HepG2 (cell line): ENCODE results near the gene TRMT1L. TPM values are rescaled to one million over a fixed set of nuclear protein-coding genes. Genes with fewer than 3 reads are reported as not detected.

ENCODE experiments used
- ATAC-seq: fragments of 200-7000 bp; cut with Tn5 transposase; 3 replicates; pipeline ENCODE4 v1.9.1; 2020; ENCODE audit warnings: mild to moderate bottlenecking, moderate library complexity
- BruUV-seq: library from RNA; stranded (reverse); fragments of 400-500 nt; replicated peaks from 2 replicates; lab custom pipeline; 2021; lab: Mats Ljungman, UMichigan
- CTCF ChIA-PET: fragments of 300-600 bp; formaldehyde crosslinking; extraction: SDS; loops from one replicate; lab custom pipeline; 2021; ENCODE audit warnings: low total read pairs, inconsistent platforms, low intra/inter-chr PET ratio; lab: Yijun Ruan, JAX
- POLR2A ChIA-PET: fragments of 350-600 bp; sonication (Branson Sonifier 250); formaldehyde crosslinking; loops from one replicate; lab custom pipeline; 2020; ENCODE audit warnings: antibody characterized with exemption, inconsistent platforms; lab: Yijun Ruan, JAX
- DNase-seq: peaks from one replicate; pipeline ENCODE4 v3.0.0-alpha.2; 2015; ENCODE audit warnings: low spot score
- FAIRE-seq: peaks from 3 replicates; lab custom pipeline; 2011; peaks lifted over from hg19 to GRCh38; lab: Jason Lieb, UNC
- H2AFZ ChIP-seq: one replicate; pipeline ENCODE4 v1.6.1; 2011; ENCODE audit warnings: low read length, inconsistent platforms
- H3K27ac ChIP-seq: fragments of 300-600 bp; 3 replicates; pipeline ENCODE4 v1.8.0; 2011; ENCODE audit warnings: mixed run types, mild to moderate bottlenecking, mixed read lengths, low read length, inconsistent platforms; ENCODE audit not compliant: insufficient read depth; ENCODE audit errors: extremely low read length
- H3K27me3 ChIP-seq, 2 experiments: fragments of 200-600 bp in 1 of 2; 2 replicates in 1 of 2; 3 replicates in 1 of 2; pipeline versions ENCODE4 v1.6.0 to v1.8.0; 2011; ENCODE audit warnings: low read length in 2 of 2, mild to moderate bottlenecking in 2 of 2, moderate library complexity in 2 of 2, inconsistent platforms in 1 of 2; ENCODE audit not compliant: insufficient read depth in 2 of 2, control insufficient read depth in 1 of 2
- H3K36me3 ChIP-seq, 2 experiments: fragments of 200-600 bp in 1 of 2; replicated peaks in 1 of 2; 2 replicates in 1 of 2; 3 replicates in 1 of 2; pipeline versions ENCODE4 v1.5.1 to v1.8.0; 2011; ENCODE audit warnings: low read length in 2 of 2, inconsistent platforms in 1 of 2; ENCODE audit not compliant: insufficient read depth in 2 of 2, control insufficient read depth in 1 of 2
- H3K4me1 ChIP-seq: 2 replicates; pipeline ENCODE4 v1.5.1; 2012; ENCODE audit warnings: low read length, inconsistent platforms; ENCODE audit not compliant: insufficient read depth
- H3K4me2 ChIP-seq: 2 replicates; pipeline ENCODE4 v1.6.0; 2011; ENCODE audit warnings: low read depth, low read length, inconsistent platforms
- H3K4me3 ChIP-seq, 3 experiments: fragments of 200-600 bp in 1 of 3; sonication (generic), shearing (Covaris generic) in 1 of 3; replicated peaks in 1 of 3; 2 replicates each; pipeline ENCODE4 v1.5.1; 2011 to 2016; ENCODE audit warnings: low read length in 3 of 3, inconsistent platforms in 2 of 3, low read depth in 2 of 3, mild to moderate bottlenecking in 2 of 3, control low read depth in 1 of 3, mixed read lengths in 1 of 3; ENCODE audit not compliant: insufficient read depth in 1 of 3
- H3K79me2 ChIP-seq: one replicate; pipeline ENCODE4 v1.6.1; 2011; ENCODE audit warnings: low read length, inconsistent platforms; ENCODE audit not compliant: insufficient read depth
- H3K9ac ChIP-seq: 2 replicates; pipeline ENCODE4 v1.6.0; 2011; ENCODE audit warnings: mild to moderate bottlenecking, low read depth, low read length, inconsistent platforms; ENCODE audit not compliant: insufficient read depth
- H3K9me3 ChIP-seq: 2 replicates; pipeline ENCODE4 v1.5.1; 2012; ENCODE audit warnings: mild to moderate bottlenecking, low read length
- H4K20me1 ChIP-seq: 2 replicates; pipeline ENCODE4 v1.6.0; 2011; ENCODE audit warnings: inconsistent platforms, mild to moderate bottlenecking, low read length, moderate library complexity; ENCODE audit not compliant: insufficient read depth
- BRD4 ChIP-seq: sonication (generic); formaldehyde crosslinking; IDR thresholded peaks from 2 replicates; pipeline ENCODE4 v1.4.0; 2020; ENCODE audit warnings: missing genetic modification reagents
- DNMT3B ChIP-seq: conservative IDR thresholded peaks from 2 replicates; pipeline ENCODE4 v1.6.1; 2016; ENCODE audit warnings: missing biosample characterization, control low read depth
- ELF1 ChIP-seq: sonication (generic); formaldehyde crosslinking; IDR thresholded peaks from 2 replicates; pipeline ENCODE4 v1.4.0; 2020; ENCODE audit warnings: missing genetic modification reagents
- KLF12 ChIP-seq: sonication (generic); formaldehyde crosslinking; IDR thresholded peaks from 2 replicates; pipeline ENCODE4 v1.4.0; 2020; ENCODE audit warnings: missing genetic modification reagents, borderline replicate concordance
- SIN3A ChIP-seq: IDR thresholded peaks from 2 replicates; pipeline ENCODE4 v1.6.1; 2011; ENCODE audit warnings: low read depth, mild to moderate bottlenecking, control low read depth, low read length, borderline replicate concordance
- ZNF263 ChIP-seq: sonication (generic); formaldehyde crosslinking; IDR thresholded peaks from 2 replicates; pipeline ENCODE4 v1.4.0; 2020; ENCODE audit warnings: missing genetic modification reagents
- ZNF615 ChIP-seq: sonication (generic); formaldehyde crosslinking; IDR thresholded peaks from 2 replicates; pipeline ENCODE4 v1.5.0; 2020; ENCODE audit warnings: mild to moderate bottlenecking, missing genetic modification reagents, borderline replicate concordance
- ZNF619 ChIP-seq: sonication (generic); formaldehyde crosslinking; IDR thresholded peaks from 2 replicates; pipeline ENCODE4 v1.4.0; 2020; ENCODE audit warnings: mild to moderate bottlenecking, missing genetic modification reagents
- ZNF724P ChIP-seq: sonication (generic); formaldehyde crosslinking; IDR thresholded peaks from 2 replicates; pipeline ENCODE4 v1.8.0; 2022; ENCODE audit warnings: missing genetic modification reagents, borderline replicate concordance
- WGBS: methylation state at CpG from one replicate; pipeline ENCODE4 v1.1.6; 2017; ENCODE audit warnings: low lambda C conversion rate; 5-methylcytosine and 5-hydroxymethylcytosine counted together
- in situ Hi-C: cut with HindIII; loops from 2 replicates; pipeline ENCODE4 v1.10.0; 2017; ENCODE audit warnings: low pct_unique_long_range_greater_than_20kb; ENCODE audit not compliant: extremely low pct_ligation_motif_present
- intact Hi-C: fragments of 100-400 bp; cut with micrococcal nuclease; formaldehyde crosslinking; loops from one replicate; pipeline ENCODE4 v1.10.0; 2022; ENCODE audit not compliant: unreplicated experiment
- polyA plus RNA-seq, 8 experiments: library from polyadenylated mRNA; depleted of rRNA in 3 of 8; stranded (reverse) in 7 of 8; unstranded in 1 of 8; fragments of >200 nt; fragmentation: Illumina TruSeq in 4 of 8; extraction: Trizol in 4 of 8; gene quantifications; 2 replicates each; pipeline versions ENCODE4 v1.2.1 to v1.2.3, GENCODE V29; 2011 to 2016; ENCODE audit warnings: low read depth in 4 of 8, missing spikeins in 1 of 8, mixed read lengths in 1 of 8; ENCODE audit not compliant: insufficient read depth in 1 of 8
- total RNA-seq, 5 experiments: library from RNA; depleted of rRNA; stranded (reverse); fragments of >200 nt; fragmentation: Illumina TruSeq; extraction: Trizol; gene quantifications; 2 replicates each; pipeline ENCODE4 v1.2.3, GENCODE V29; 2016; ENCODE audit warnings: low read depth in 1 of 5
- TF ChIP-seq, protein P1 (sequence below): sonication (generic); formaldehyde crosslinking; IDR thresholded peaks from 2 replicates; pipeline ENCODE4 v1.4.0; 2020; ENCODE audit warnings: low read depth, mild to moderate bottlenecking, missing genetic modification reagents

Gene TRMT1L
- total and polyA plus RNA-seq, 2 of the 13 experiments (the other 11 are each of a cell fraction or from before 2014, with no cell fraction given) = 17.9 to 19.2 TPM

DNA sequence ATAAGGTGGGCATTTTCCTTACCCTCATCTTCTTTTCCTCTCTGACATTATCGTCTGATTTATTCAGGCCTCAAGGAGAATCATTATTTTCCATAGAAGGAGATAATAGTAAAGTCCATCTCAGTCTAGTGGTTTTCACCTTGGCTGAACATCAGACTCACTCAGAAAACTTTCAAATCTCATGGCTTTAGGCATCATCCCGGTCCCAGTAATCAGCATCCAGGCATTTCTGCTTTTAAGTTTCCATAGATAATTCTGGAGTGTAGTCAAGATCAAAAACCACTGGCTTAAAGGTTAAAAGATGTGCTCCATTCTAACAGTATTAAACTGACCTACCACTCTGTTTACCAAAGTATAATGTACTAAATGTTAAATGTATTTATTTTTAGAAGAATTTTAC lies 62.0 kb downstream of the TRMT1L start (continued):
- no peak for TF ChIP-seq SIN3A
- no peak for TF ChIP-seq ZNF263

DNA sequence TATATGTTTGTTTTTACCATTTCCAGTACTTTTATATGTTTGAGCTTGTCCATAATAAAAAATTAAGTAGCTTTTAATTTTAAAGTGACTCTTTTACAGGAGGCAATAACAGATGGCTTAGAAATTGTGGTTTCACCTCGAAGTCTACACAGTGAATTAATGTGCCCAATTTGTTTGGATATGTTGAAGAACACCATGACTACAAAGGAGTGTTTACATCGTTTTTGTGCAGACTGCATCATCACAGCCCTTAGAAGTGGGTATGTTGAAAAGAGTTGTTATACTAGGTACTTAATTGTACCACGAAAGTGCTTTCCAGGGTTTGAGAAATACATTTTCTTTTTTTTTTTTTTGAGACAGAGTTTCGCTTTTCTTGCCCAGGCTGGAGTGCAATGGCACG lies 65.3 kb downstream of the TRMT1L start:
- in situ Hi-C loops (no loop called here), intact Hi-C loops (no loop called here)
- POLR2A ChIA-PET = no interaction called here

DNA sequence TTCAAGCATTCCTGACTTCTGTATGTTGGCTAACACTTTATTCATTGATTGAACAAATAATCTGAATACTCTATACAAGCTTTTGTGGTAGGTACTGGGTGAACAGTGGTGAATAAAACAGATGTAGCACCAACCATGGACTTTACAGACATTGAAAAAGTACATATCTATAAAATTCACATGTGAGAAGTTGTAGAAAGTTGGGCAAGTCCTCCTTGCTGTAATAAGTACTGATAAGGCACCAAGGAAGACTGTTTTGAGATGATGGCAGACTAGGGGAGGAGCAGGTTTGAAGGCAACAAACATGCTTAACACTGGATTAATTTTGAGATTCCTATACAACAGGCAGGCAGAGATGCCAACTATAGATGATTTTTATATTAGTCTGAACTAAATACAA lies 69.0 kb downstream of the TRMT1L start:
- POLR2A ChIA-PET = no interaction called here
- Histone ChIP-seq H4K20me1 (no peaks in the 10 kb centered on the region), H3K9me3 (no peaks in the 10 kb centered on the region), H3K4me2 (no peak overlapping the region), H3K4me3 (no peak overlapping the region), H3K27me3 (no peaks in the 10 kb centered on the region; a peak in 1 of 5 replicates), H3K27ac (no peak overlapping the region), H3K9ac (no peak overlapping the region), H2AFZ (no peak overlapping the region)
- ATAC-seq (no peak), FAIRE-seq (no peak)
- CTCF ChIA-PET = no interaction called here
- no TSS peak for BruUV-seq
- intact Hi-C loops = no loop called here
- TF ChIP-seq ZNF724P (no peak), ZNF619 (no peak), KLF12 (CRISPR knock-in tag) (no peak)
- TF ChIP-seq, protein P1, sequence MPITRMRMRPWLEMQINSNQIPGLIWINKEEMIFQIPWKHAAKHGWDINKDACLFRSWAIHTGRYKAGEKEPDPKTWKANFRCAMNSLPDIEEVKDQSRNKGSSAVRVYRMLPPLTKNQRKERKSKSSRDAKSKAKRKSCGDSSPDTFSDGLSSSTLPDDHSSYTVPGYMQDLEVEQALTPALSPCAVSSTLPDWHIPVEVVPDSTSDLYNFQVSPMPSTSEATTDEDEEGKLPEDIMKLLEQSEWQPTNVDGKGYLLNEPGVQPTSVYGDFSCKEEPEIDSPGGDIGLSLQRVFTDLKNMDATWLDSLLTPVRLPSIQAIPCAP (CRISPR knock-in tag) = no peak
- TF ChIP-seq, all 625 proteins: peak for 0
- Histone ChIP-seq H3K4me1 (no peaks in the 10 kb centered on the region), H3K79me2 (peaks cover 7% of the 10 kb centered on the region), H3K36me3 (peaks cover 3 to 5% of the 10 kb centered on the region in 2 experiments; a peak in 3 of 5 replicates)
- in situ Hi-C loops = no loop called here
- DNase-seq = no peak

More for the DNA sequence above, 65.3 kb downstream of the TRMT1L start:
- Histone ChIP-seq H3K4me3 (no peak overlapping the region), H3K9me3 (no peaks in the 10 kb centered on the region), H4K20me1 (no peaks in the 10 kb centered on the region), H3K4me1 (no peaks in the 10 kb centered on the region), H3K79me2 (no peaks in the 10 kb centered on the region), H3K27me3 (no peaks in the 10 kb centered on the region), H3K9ac (no peak overlapping the region), H3K27ac (no peak overlapping the region), H3K36me3 (peaks cover 5 to 20% of the 10 kb centered on the region in 2 experiments), H2AFZ (no peak overlapping the region), H3K4me2 (no peak overlapping the region)
- CTCF ChIA-PET = no interaction called here
- TF ChIP-seq ZNF615 (CRISPR knock-in tag) (no peak), DNMT3B (CRISPR knock-in tag) (no peak), BRD4 (no peak), ELF1 (CRISPR knock-in tag) (no peak)
- no peak for FAIRE-seq
- 97% methylated on average over 5 of the region's 5 CpGs for WGBS
- ATAC-seq = no peak
- no peak for DNase-seq
- no TSS peak for BruUV-seq
